GM19351 (cell line): ENCODE measurements around the gene RFESD.
"Not testable (repeated sequence)": the region's sequence is repeated elsewhere in the genome, so short reads cannot be mapped to it uniquely, and the experiment has no call there.

ENCODE experiments used
- ATAC-seq: cut with Tn5 transposase; IDR thresholded peaks from one replicate; pipeline ENCODE4 v1.9.1; 2021; ENCODE audit warnings: mild to moderate bottlenecking, moderate library complexity; ENCODE audit not compliant: unreplicated experiment

RFESD gene

DNA sequence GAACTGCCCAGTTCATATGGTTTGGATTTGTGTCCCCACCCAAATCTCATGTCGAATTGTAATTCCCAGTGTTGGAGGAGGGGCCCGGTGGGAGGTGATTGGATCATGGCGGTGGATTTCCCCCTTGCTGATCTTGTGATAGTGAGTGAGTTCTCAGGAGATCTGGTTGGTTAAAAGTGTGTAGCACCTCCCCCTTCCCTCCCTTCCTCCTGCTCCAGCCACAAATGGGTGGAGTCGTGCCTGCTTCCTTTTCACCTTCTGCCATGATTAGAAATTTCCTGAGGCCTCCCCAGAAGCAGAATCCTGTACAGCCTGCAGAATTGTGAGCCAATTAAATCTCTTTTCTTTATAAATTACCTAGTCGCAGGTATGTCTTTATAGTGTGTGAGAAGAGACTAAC, 59.6 kb downstream of the RFESD start:
- not testable (repeated sequence) for ATAC-seq

DNA sequence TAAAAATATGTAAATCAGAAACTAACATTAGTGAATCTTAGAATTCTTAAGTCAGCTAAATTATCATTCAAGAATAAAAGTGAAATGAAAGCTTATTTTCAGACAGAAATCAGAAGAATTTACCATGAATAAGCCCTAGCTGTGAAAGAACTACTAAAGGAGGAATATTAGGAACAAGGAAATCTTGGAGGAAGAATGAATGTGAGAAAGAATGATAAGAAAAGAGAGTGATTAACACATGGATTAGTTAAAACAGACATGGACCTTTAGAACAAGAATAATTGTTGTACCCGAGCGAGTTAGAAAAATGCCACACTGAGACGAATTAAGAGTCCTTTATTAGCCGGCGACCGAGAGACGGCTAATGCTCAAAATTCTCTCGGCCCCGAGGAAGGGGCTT, 60.5 kb downstream of the RFESD start:
- ATAC-seq, result no peak
